CD8-positive, alpha-beta memory T cell (primary cell): ENCODE results near the gene ITGA3. TPM values are rescaled to one million over a fixed set of nuclear protein-coding genes. Genes with fewer than 3 reads are reported as not detected.
A peak's percentile ranks its signal among the peaks of the same experiment; 100 is the strongest.

Experiments
- CTCF ChIA-PET: fragments of 350-600 bp; sonication (Branson Sonifier 250); formaldehyde crosslinking; loops from one replicate; lab custom pipeline; 2021; ENCODE audit warnings: antibody characterized with exemption; lab: Charles Lee
- POLR2A ChIA-PET: fragments of 350-600 bp; sonication (Branson Sonifier 250); formaldehyde crosslinking; loops from one replicate; lab custom pipeline; 2021; ENCODE audit warnings: antibody characterized with exemption; lab: Charles Lee
- DNase-seq, 5 donors: peaks; one replicate each; pipeline versions ENCODE4 v3.0.0 to v3.0.0-alpha.2; 2020 to 2022; ENCODE audit warnings: mixed read lengths in 1 of 5
- H3K27ac ChIP-seq: one replicate; pipeline ENCODE4 v1.7.0; 2013; ENCODE audit warnings: low read depth, mild to moderate bottlenecking, low read length, moderate library complexity
- H3K27me3 ChIP-seq: 2 replicates; pipeline ENCODE4 v1.7.0; 2013; ENCODE audit warnings: low read length, mild to moderate bottlenecking; ENCODE audit not compliant: insufficient read depth, poor library complexity, severe bottlenecking
- H3K36me3 ChIP-seq: 2 replicates; pipeline ENCODE4 v1.7.0; 2013; ENCODE audit warnings: mild to moderate bottlenecking, low read length, moderate library complexity; ENCODE audit not compliant: insufficient read depth
- H3K4me1 ChIP-seq: 2 replicates; pipeline ENCODE4 v1.7.0; 2013; ENCODE audit warnings: mild to moderate bottlenecking, low read length, moderate library complexity; ENCODE audit not compliant: insufficient read depth
- H3K4me3 ChIP-seq: 2 replicates; pipeline ENCODE4 v1.7.0; 2013; ENCODE audit warnings: mild to moderate bottlenecking, low read length
- H3K9me3 ChIP-seq: 2 replicates; pipeline ENCODE4 v1.7.0; 2013; ENCODE audit warnings: mild to moderate bottlenecking, low read length
- H3K27ac Mint-ChIP-seq, 8 donors: one replicate each; pipeline ENCODE4 v1.8.0; 2020 to 2021; ENCODE audit warnings: mixed read lengths in 8 of 8, mild to moderate bottlenecking in 6 of 8, inconsistent platforms in 3 of 8, moderate library complexity in 3 of 8
- H3K27me3 Mint-ChIP-seq, 2 donors: one replicate each; pipeline ENCODE4 v1.8.0; 2020 to 2021; ENCODE audit warnings: mixed read lengths in 2 of 2, mild to moderate bottlenecking in 1 of 2, moderate library complexity in 1 of 2
- H3K36me3 Mint-ChIP-seq, 3 donors: one replicate each; pipeline ENCODE4 v1.8.0; 2020 to 2021; ENCODE audit warnings: mixed read lengths in 3 of 3, inconsistent platforms in 1 of 3, mild to moderate bottlenecking in 1 of 3
- H3K4me1 Mint-ChIP-seq, 3 donors: one replicate each; pipeline ENCODE4 v1.8.0; 2020 to 2021; ENCODE audit warnings: mixed read lengths in 3 of 3, inconsistent platforms in 1 of 3, mild to moderate bottlenecking in 1 of 3
- H3K4me3 Mint-ChIP-seq, 7 donors: one replicate each; pipeline ENCODE4 v1.8.0; 2020 to 2021; ENCODE audit warnings: mixed read lengths in 7 of 7, mild to moderate bottlenecking in 6 of 7, moderate library complexity in 4 of 7, inconsistent platforms in 2 of 7
- H3K9me3 Mint-ChIP-seq, 5 donors: one replicate each; pipeline ENCODE4 v1.8.0; 2020 to 2022; ENCODE audit warnings: mixed read lengths in 5 of 5, mild to moderate bottlenecking in 3 of 5, moderate library complexity in 2 of 5, inconsistent platforms in 1 of 5
- polyA plus RNA-seq: library from polyadenylated mRNA; unstranded; fragments of 300-500 nt; fragmentation: Illumina TruSeq; gene quantifications from one replicate; pipeline ENCODE4 v1.2.3, GENCODE V29; 2021
- total RNA-seq, 2 experiments: library from RNA; stranded (reverse); gene quantifications; one replicate each; pipeline ENCODE4 v1.2.3, GENCODE V29; 2021

The ITGA3 gene
- total and polyA plus RNA-seq, 3 experiments from 2014 or later = 2.7 to 12.5 (median 11.8) TPM

- POLR2A ChIA-PET = no interaction called here
- CTCF ChIA-PET = interaction anchor here (1.6 kb wide), 1 partner anchor 17 kb away, joined by 6 read pairs; no protein-coding TSS in a partner anchor
- no peak overlapping the region for H3K27ac Mint-ChIP-seq
These were observed 54.9 kb downstream of the ITGA3 start for GRCh38 chr17:50110591-50111349.

DNA sequence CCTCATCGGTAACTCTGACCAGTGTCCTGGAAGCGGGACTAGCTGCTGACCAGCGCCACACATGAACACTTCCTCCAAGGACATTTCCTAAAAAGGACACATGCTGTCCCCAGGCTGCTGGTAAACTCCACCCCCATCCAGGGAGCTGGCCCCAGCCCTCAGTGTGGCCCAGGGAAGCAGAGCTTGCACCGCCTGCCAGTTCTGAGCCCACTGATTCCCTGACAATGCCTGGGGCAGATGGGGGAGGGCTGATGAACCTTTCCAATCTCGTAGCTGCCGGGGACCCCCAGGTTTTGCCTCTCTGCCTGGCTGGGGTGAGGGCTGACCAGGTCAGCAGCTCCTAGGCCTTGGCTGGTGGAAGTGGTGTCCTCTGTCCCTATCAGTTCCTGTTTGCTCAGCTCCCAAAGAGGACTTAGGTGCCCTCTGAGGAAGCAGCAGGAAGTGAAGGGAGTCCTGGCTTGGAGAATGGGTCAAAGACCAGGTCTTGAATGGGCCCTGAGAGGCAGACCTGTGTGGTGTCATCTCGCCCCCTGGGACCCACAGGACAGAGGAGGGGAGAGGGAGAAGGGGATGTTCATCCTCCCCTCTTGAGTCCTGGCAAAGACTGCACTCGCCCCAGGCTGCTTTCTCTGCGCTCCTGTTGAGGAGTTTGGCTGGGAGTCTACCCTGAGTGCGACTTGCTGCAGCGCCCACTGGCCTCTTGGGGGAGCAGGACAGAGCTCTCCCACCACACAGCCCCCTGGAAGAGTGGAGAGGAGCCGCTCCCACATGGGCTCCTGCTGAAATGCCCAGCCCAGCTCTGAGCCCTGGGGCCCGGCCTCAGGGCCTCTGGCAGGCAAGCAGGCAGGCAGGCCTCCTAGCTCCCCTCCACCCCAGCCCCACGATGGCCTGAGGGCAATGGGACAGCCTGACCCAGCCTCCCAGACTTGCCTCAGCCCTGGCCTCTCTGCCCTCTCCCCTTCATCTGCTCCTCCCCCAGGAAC, 56.1 kb downstream of the ITGA3 start:
- peaks cover 0 to 34% (median 3%) of the 10 kb centered on the region in 3 donors for H3K36me3 Mint-ChIP-seq
- H3K27ac Mint-ChIP-seq = peak overlapping the region in 1 of 8 donors; percentile 93
- Histone ChIP-seq H3K36me3 (no peaks in the 10 kb centered on the region), H3K4me1 (no peaks in the 10 kb centered on the region), H3K9me3 (no peaks in the 10 kb centered on the region), H3K27me3 (peaks cover 5% of the 10 kb centered on the region), H3K27ac (peak overlapping the region; percentile 31), H3K4me3 (no peak overlapping the region)
- H3K4me1 Mint-ChIP-seq = peaks cover 4 to 8% (median 5%) of the 10 kb centered on the region in 3 donors
- ChIA-PET CTCF (interaction anchor here (1.6 kb wide), 1 partner anchor 18 kb away, joined by 6 read pairs; no protein-coding TSS in a partner anchor), POLR2A (interaction anchor here (0.7 kb wide), 1 partner anchor 395 kb away, joined by 3 read pairs; no protein-coding TSS in a partner anchor)
- no peak overlapping the region for H3K4me3 Mint-ChIP-seq
- peaks cover 5 to 21% of the 10 kb centered on the region in 2 donors for H3K27me3 Mint-ChIP-seq
- no peaks in the 10 kb centered on the region for H3K9me3 Mint-ChIP-seq
- no peak for DNase-seq

More at GRCh38 chr17:50110591-50111349, 54.9 kb downstream of the ITGA3 start:
- no peaks in the 10 kb centered on the region for H3K36me3 ChIP-seq
- H3K27me3 ChIP-seq = no peaks in the 10 kb centered on the region
- no peak overlapping the region for H3K4me3 ChIP-seq
- Mint-ChIP-seq H3K9me3 (no peaks in the 10 kb centered on the region), H3K4me1 (peaks cover 0 to 4% (median 3%) of the 10 kb centered on the region in 3 donors), H3K27me3 (peaks cover 0 to 9% of the 10 kb centered on the region in 2 donors), H3K36me3 (peaks cover 0 to 43% (median 3%) of the 10 kb centered on the region in 3 donors), H3K4me3 (no peak overlapping the region)
- no peak overlapping the region for H3K27ac ChIP-seq
- DNase-seq = no peak
- no peaks in the 10 kb centered on the region for H3K4me1 ChIP-seq
- H3K9me3 ChIP-seq = no peaks in the 10 kb centered on the region

GRCh38 chr17:50112694-50113093, 56.8 kb downstream of the ITGA3 start:
- H3K4me3 ChIP-seq = no peak overlapping the region
- no peaks in the 10 kb centered on the region for H3K4me1 ChIP-seq
- ChIA-PET CTCF (interaction anchor here (1.2 kb wide), 1 partner anchor 13 kb away, joined by 3 read pairs; no protein-coding TSS in a partner anchor), POLR2A (interaction anchor here (0.7 to 0.9 kb wide), 2 partner anchors 21 to 396 kb away, joined by 3 read pairs; no protein-coding TSS in a partner anchor)
- no peaks in the 10 kb centered on the region for H3K36me3 ChIP-seq
- Mint-ChIP-seq H3K27ac (peak overlapping the region in 1 of 8 donors; percentile 91), H3K4me1 (peaks cover 5 to 11% (median 5%) of the 10 kb centered on the region in 3 donors), H3K36me3 (peaks cover 0 to 29% (median 0%) of the 10 kb centered on the region in 3 donors), H3K9me3 (no peaks in the 10 kb centered on the region), H3K27me3 (peaks cover 6 to 25% of the 10 kb centered on the region in 2 donors), H3K4me3 (no peak overlapping the region)
- no peak overlapping the region for H3K27ac ChIP-seq
- no peaks in the 10 kb centered on the region for H3K9me3 ChIP-seq
- peaks cover 5% of the 10 kb centered on the region for H3K27me3 ChIP-seq
- DNase-seq = no peak

DNA sequence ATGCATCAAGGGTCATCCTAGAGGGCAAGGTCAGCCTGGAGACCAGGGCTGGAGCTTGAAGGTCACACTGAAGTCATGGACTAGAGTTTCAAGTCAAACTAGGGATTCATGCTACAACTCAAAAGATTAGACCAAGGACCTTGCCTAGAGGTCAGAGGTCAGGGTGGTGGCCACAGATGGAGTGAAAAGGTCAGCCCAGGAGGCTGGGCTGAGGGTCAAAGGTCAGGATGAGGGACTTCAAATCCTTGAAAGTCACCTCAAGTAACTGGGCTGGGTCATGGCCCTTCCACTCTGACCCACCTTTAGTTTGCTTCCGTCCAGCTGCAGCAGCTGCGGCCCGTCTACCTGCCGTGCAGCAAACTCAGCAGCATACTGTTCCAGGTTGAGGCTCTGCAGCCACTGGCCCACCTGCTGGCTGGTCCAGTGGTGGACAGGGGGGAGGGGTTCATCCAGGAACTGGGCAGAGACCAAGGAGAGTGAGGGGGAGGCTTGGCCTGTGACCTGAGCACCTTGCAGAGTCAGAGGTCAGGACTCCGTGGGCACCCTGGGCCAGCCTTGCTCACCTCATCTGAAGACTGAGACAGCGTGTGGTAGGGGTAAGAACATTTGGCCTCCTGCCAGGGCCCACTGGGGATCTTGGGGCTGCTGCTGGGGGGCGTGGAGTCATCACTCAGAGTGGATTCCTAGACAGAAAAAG, 57.9 kb downstream of the ITGA3 start:
- Mint-ChIP-seq H3K9me3 (no peaks in the 10 kb centered on the region), H3K4me3 (no peak overlapping the region), H3K4me1 (peaks cover 5 to 11% (median 5%) of the 10 kb centered on the region in 3 donors), H3K36me3 (peaks cover 0 to 19% (median 0%) of the 10 kb centered on the region in 3 donors), H3K27me3 (peaks cover 10 to 36% of the 10 kb centered on the region in 2 donors), H3K27ac (no peak overlapping the region)
- H3K4me1 ChIP-seq = no peaks in the 10 kb centered on the region
- H3K9me3 ChIP-seq = no peaks in the 10 kb centered on the region
- no peak for DNase-seq
- H3K4me3 ChIP-seq = no peak overlapping the region
- ChIA-PET POLR2A (no interaction called here), CTCF (interaction anchor here (0.8 to 4.5 kb wide), 7 partner anchors 10 to 56 kb away, joined by 3 to 20 read pairs (median 5); partner anchors contain the start of genes PDK2 and SAMD14)
- no peaks in the 10 kb centered on the region for H3K36me3 ChIP-seq
- no peak overlapping the region for H3K27ac ChIP-seq
- peaks cover 5% of the 10 kb centered on the region for H3K27me3 ChIP-seq

DNA sequence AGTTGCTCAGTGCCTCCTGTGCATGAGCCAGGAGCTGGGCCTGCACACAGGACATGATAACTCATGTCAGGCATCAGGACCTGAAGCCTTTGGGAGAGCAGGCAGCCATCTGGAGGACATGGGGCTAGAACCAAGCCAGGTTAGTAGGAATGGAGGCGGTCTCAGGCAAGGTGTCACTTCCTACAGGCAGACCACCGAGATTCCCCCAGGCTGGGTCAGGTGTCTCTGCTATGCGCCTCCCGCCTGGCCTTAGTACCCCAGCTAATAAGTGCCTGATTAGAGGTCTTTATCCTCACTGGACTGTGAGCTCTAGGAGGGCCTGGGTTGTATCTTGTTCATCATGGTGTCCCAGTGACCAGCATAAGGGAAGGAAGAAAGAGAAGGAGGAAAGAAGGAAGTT, 58.5 kb downstream of the ITGA3 start:
- Mint-ChIP-seq H3K27ac (no peak overlapping the region), H3K27me3 (peaks cover 12 to 39% of the 10 kb centered on the region in 2 donors), H3K4me1 (peaks cover 5 to 11% (median 5%) of the 10 kb centered on the region in 3 donors), H3K36me3 (peaks cover 0 to 12% (median 0%) of the 10 kb centered on the region in 3 donors), H3K9me3 (no peaks in the 10 kb centered on the region), H3K4me3 (no peak overlapping the region)
- H3K27me3 ChIP-seq = peaks cover 5% of the 10 kb centered on the region
- DNase-seq = no peak
- POLR2A ChIA-PET = no interaction called here
- H3K4me3 ChIP-seq = no peak overlapping the region
- CTCF ChIA-PET = interaction anchor here (0.8 to 4.5 kb wide), 11 partner anchors 11 to 159 kb away, joined by 3 to 20 read pairs (median 4); partner anchors contain the start of genes PDK2 and SAMD14
- no peaks in the 10 kb centered on the region for H3K4me1 ChIP-seq
- H3K36me3 ChIP-seq = no peaks in the 10 kb centered on the region
- no peak overlapping the region for H3K27ac ChIP-seq
- no peaks in the 10 kb centered on the region for H3K9me3 ChIP-seq

DNA sequence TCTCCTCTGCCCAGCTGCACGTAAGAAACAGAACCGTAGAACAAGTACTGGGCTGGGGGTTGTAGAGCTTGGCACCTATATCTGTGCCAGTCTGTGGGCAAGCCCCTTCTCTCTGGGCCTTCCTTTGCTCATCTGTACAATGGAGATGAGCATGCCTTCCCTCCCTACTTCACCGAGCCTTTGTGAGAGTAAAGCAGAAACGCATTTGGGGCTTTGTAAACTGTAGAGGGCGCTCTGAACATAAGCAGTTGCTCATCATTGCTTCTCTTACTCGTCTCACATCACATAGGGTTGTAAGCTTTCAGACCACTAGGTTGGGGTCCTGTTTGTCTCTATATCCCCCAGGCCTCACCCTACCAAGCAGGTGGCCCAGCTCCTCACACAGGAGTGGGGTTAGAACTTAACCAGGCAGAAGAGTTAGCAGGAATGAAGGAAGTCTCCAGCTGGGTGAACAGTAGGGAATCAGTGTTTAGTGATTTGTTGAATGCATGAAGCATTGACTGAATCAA, 59.0 kb downstream of the ITGA3 start:
- Mint-ChIP-seq H3K4me3 (peak overlapping the region in 1 of 7 donors; percentile 4), H3K27me3 (peaks cover 13 to 44% of the 10 kb centered on the region in 2 donors), H3K27ac (peak overlapping the region in 3 of 8 donors; percentile 10 to 69 (median 49)), H3K36me3 (peaks cover 0 to 10% (median 0%) of the 10 kb centered on the region in 3 donors), H3K4me1 (peaks cover 5 to 11% (median 5%) of the 10 kb centered on the region in 3 donors), H3K9me3 (no peaks in the 10 kb centered on the region)
- no peak overlapping the region for H3K27ac ChIP-seq
- POLR2A ChIA-PET = no interaction called here
- H3K4me1 ChIP-seq = no peaks in the 10 kb centered on the region
- no peaks in the 10 kb centered on the region for H3K36me3 ChIP-seq
- H3K4me3 ChIP-seq = no peak overlapping the region
- H3K27me3 ChIP-seq = peaks cover 5% of the 10 kb centered on the region
- DNase-seq = no peak
- H3K9me3 ChIP-seq = no peaks in the 10 kb centered on the region
- CTCF ChIA-PET = interaction anchor here (0.8 to 4.5 kb wide), 12 partner anchors 11 to 159 kb away, joined by 3 to 20 read pairs (median 4); partner anchors contain the start of genes PDK2 and SAMD14

- CTCF ChIA-PET = interaction anchor here (1.0 to 4.5 kb wide), 4 partner anchors 9 to 54 kb away, joined by 3 to 20 read pairs (median 4); no protein-coding TSS in a partner anchor
- Histone ChIP-seq H3K27ac (no peak overlapping the region), H3K9me3 (no peaks in the 10 kb centered on the region), H3K4me3 (no peak overlapping the region), H3K36me3 (no peaks in the 10 kb centered on the region), H3K4me1 (no peaks in the 10 kb centered on the region), H3K27me3 (peaks cover 5% of the 10 kb centered on the region)
- Mint-ChIP-seq H3K27ac (no peak overlapping the region), H3K4me3 (no peak overlapping the region), H3K9me3 (no peaks in the 10 kb centered on the region), H3K36me3 (peaks cover 0 to 5% (median 0%) of the 10 kb centered on the region in 3 donors), H3K4me1 (peaks cover 5 to 11% (median 5%) of the 10 kb centered on the region in 3 donors), H3K27me3 (peaks cover 13 to 44% of the 10 kb centered on the region in 2 donors)
- POLR2A ChIA-PET = no interaction called here
- DNase-seq = no peak
These were observed 59.8 kb downstream of the ITGA3 start for GRCh38 chr17:50115756-50116155.
